Suprapubic skin (tissue), 4 donors: ENCODE measurements around the gene USP14. TPM values are rescaled to one million over a fixed set of nuclear protein-coding genes. Genes with fewer than 3 reads are reported as not detected.
"Not testable (repeated sequence)": the region's sequence is repeated elsewhere in the genome, so short reads cannot be mapped to it uniquely, and the experiment has no call there.

Experiments
- DNase-seq, 2 donors: peaks; one replicate each; pipeline ENCODE4 v3.0.0-alpha.2; 2019; ENCODE audit warnings: low spot score in 2 of 2
- H3K27ac ChIP-seq: fragments of 200-600 bp; sonication (generic); one replicate; pipeline ENCODE4 v1.5.1; 2019
- H3K27me3 ChIP-seq: fragments of 200-600 bp; sonication (generic); one replicate; pipeline ENCODE4 v1.5.1; 2019
- H3K36me3 ChIP-seq: fragments of 200-600 bp; sonication (generic); one replicate; pipeline ENCODE4 v1.5.1; 2019
- H3K4me1 ChIP-seq: fragments of 200-600 bp; sonication (generic); one replicate; pipeline ENCODE4 v1.5.1; 2019
- H3K4me3 ChIP-seq: fragments of 200-600 bp; sonication (generic); one replicate; pipeline ENCODE4 v1.5.1; 2019; ENCODE audit warnings: mild to moderate bottlenecking
- H3K9me3 ChIP-seq: fragments of 200-600 bp; sonication (generic); one replicate; pipeline ENCODE4 v1.5.1; 2019
- EP300 ChIP-seq: sonication (generic); formaldehyde crosslinking; IDR thresholded peaks from one replicate; pipeline ENCODE4 v1.6.1; 2017; ENCODE audit warnings: antibody characterized with exemption
- POLR2A ChIP-seq, 2 donors: fragments of 450-650 bp; IDR thresholded peaks; one replicate each; pipeline ENCODE4 v1.6.1; 2017; ENCODE audit warnings: antibody characterized with exemption in 2 of 2, mild to moderate bottlenecking in 2 of 2, moderate library complexity in 2 of 2
- POLR2AphosphoS5 ChIP-seq, 3 donors: sonication (generic); formaldehyde crosslinking; IDR thresholded peaks; one replicate each; pipeline ENCODE4 v1.6.1; 2017; ENCODE audit warnings: antibody characterized with exemption in 3 of 3
- WGBS: methylation state at CpG from one replicate; pipeline ENCODE4 v1.1.5; 2018; 5-methylcytosine and 5-hydroxymethylcytosine counted together
- total RNA-seq, 4 donors: library from RNA; depleted of rRNA; stranded (reverse); fragments of >200 nt; gene quantifications; one replicate each; pipeline ENCODE4 v1.1.0, GENCODE V29; 2016
- TF ChIP-seq, protein P1 (sequence below), 2 donors: fragments of 200-600 bp in 1 of 2; fragments of 450-650 bp in 1 of 2; sonication (generic) in 1 of 2; IDR thresholded peaks; one replicate each; pipeline ENCODE4 v1.5.1; 2016 to 2019; ENCODE audit warnings: antibody characterized with exemption in 2 of 2, mild to moderate bottlenecking in 1 of 2, moderate library complexity in 1 of 2

Gene USP14
- total RNA-seq: 10 to 100 TPM; 19.7 to 31.4 (median 27.9) TPM

DNA sequence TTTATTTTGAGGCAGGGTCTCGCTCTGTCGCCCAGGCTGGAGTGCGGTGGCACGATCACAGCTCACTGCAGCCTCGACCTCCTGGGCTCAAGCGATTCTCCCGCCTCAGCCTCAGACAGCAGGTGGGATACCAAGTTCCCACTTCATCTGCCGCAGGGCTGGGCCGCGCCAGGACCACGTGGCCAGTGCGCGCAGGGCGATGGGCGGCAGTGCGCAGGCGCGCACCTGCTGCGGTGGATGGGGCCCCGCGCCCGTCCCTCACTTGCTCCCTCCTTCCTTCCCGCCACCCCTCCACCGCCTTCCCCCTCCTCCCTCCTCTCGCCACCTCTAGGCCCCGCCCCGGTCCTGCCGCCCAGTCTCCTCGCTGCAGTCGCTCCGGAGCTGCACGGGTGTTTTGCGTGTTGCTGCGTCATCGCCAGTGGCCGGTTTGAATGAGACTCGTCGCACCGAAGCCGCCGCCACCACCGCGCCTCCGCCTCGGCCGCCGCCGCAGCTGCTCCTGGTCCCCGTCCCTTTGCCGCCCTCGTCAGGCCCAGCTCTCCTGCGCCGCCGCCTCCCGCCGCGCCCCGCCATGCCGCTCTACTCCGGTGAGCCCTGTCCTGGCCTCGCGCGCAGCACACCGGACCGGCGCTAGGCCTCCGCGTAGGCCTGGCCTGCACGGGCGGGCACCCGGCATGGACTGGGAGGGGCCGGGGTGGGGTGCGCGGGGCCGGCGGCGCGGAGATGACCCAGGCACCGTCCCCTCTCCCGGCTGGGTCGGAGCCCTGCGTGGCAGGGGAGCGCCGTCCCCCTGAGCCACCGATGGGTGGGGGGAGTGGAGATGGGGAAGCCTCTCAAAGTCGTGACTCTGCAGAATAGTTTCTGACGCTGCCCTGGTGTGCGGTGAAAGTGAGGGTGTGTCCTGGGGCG lies at the start of gene USP14:
Gene USP14, plus strand, starts transcription at position 430 of the 909 bp plus-strand sequence. Its CDS starts 142 bp downstream, at position 572.
- Histone ChIP-seq H3K27ac (peak within 1 kb of the TSS; percentile 91), H3K36me3 (no peaks in the 10 kb centered on the region), H3K4me3 (peak within 1 kb of the TSS; percentile 97), H3K4me1 (peaks cover 25% of the 10 kb centered on the region), H3K9me3 (no peaks in the 10 kb centered on the region), H3K27me3 (no peaks in the 10 kb centered on the region)
- DNase-seq: peak; percentile 96 to 97
- TF ChIP-seq POLR2AphosphoS5 (IDR thresholded peaks at IDR 0.05): peak in 1 of 3 donors; percentile 55
- TF ChIP-seq EP300: no peak
- peak in 1 of 2 donors; percentile 33 for TF ChIP-seq POLR2A (IDR thresholded peaks at IDR 0.05)
- WGBS: 2% methylated on average over 29 of the region's 89 CpGs

DNA sequence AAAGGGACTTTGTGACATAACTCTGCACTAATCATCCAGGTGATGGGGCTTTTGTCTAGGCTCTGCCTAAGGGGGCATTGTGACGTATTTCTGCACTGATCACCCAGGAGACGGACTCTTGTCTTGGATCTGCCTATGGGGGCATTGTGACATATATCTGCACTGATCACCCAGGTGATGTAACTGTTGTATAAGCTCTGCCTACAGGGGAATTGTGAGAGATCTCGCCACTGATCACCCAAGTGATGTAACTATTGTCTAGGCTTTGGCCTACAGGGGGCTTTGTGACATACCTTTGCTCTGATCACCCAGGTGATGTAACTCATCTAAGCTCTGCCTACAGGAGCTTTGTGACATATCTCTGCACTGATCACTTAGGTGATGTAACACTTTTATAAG lies 49.7 kb upstream of the USP14 start:
- not testable (repeated sequence) for DNase-seq, H3K36me3 ChIP-seq, H3K9me3 ChIP-seq, H3K4me3 ChIP-seq, H3K4me1 ChIP-seq, H3K27ac ChIP-seq, H3K27me3 ChIP-seq
- WGBS: 48% methylated on average over 3 of the region's 3 CpGs

DNA sequence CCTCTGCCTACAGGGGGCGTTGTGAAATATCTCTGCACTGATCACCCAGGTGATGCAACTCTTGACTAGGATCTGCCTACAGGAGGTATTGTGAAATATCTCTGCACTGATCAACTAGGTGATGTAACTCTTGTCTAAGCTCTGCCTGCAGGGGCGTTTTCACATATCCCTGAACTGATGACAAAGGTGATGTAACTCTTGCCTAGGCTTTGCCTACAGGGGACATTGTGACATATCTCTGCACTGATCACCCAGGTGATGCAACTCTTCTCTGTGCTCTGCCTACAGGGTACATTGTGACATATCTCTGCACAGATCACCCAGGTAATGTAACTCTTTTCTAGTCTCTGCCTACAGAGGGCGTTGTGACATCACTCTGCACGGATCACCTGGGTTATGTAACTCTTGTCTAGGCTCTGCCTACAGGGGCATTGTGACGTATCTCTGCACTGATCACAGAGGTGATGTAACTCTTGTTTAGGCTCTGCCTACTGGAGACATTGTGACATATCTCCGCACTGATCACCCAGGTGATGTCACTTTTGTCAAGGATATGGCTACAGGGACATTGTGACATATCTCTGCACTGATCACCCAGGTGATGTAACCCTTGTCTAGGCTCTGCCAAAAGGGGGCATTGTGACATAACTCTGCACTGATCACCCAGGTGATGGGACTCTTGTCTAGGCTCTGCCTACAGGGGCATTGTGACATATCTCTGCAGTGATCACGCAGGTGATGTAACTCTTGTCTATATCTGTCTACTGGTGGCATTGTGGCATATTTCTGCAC lies 49.0 kb upstream of the USP14 start:
- not testable (repeated sequence) for H3K27me3 ChIP-seq, H3K27ac ChIP-seq, H3K4me1 ChIP-seq, H3K36me3 ChIP-seq, H3K9me3 ChIP-seq, H3K4me3 ChIP-seq
- WGBS: 32% methylated on average over 7 of the region's 7 CpGs
- DNase-seq: peak; percentile 78 to 89

DNA sequence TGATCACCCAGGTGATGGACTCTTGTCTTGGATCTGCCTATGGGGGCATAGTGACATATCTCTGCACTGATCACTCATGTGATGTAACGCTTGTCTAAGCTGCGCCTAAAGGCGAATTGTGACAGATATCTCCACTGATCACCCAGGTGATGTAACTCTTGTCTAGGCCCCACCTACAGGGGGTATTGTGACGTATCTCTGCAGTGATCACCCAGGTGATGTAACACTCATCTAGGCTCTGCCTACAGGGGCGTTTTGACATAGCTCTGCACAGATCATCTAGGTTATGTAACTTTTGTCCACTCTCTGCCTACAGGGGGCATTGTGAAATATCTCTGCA lies 48.5 kb upstream of the USP14 start:
- not testable (repeated sequence) for H3K4me1 ChIP-seq, H3K27ac ChIP-seq, H3K27me3 ChIP-seq, DNase-seq, H3K36me3 ChIP-seq, H3K4me3 ChIP-seq, H3K9me3 ChIP-seq
- 47% methylated on average over 5 of the region's 5 CpGs for WGBS

DNA sequence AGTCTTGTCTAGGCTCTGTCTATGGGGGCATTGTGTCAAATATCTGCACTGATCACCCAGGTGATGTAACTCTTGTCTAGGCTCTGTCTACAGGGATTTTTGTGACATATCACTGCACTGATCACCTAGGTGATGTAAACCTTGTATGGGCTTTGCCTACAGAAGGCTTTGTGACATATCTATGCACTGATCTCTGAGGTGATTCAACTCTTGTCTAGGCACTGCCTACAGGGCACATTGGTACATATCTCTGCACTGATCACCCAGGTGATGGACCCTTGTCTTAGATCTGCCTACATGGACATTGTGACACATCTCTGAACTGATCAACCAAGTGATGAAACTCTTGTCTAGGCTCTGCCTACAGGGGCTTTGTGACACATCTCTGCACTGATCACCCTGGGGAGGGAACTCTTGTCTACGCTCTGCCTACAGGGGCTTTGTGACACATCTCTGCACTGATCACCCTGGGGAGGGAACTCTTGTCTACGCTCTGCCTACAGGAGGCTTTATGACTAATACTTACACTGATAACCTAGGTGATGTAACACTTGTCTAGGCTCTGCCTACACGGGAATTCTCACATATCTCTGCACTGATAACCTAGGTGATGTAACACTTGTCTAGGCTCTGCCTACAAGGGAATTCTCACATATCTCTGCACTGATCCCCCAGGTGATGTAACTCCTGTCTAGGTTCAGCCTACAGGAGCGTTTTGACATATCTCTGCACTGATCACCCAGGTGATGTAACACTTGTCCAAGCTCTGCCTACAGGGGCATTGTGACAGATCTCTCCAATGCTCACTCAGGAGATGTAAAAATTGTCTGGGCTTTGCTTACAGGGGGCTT lies 47.8 kb upstream of the USP14 start:
- H3K36me3 ChIP-seq, H3K9me3 ChIP-seq, DNase-seq, H3K4me3 ChIP-seq, H3K27ac ChIP-seq, H3K4me1 ChIP-seq, H3K27me3 ChIP-seq: not testable (repeated sequence)
- 37% methylated on average over 4 of the region's 4 CpGs for WGBS

DNA sequence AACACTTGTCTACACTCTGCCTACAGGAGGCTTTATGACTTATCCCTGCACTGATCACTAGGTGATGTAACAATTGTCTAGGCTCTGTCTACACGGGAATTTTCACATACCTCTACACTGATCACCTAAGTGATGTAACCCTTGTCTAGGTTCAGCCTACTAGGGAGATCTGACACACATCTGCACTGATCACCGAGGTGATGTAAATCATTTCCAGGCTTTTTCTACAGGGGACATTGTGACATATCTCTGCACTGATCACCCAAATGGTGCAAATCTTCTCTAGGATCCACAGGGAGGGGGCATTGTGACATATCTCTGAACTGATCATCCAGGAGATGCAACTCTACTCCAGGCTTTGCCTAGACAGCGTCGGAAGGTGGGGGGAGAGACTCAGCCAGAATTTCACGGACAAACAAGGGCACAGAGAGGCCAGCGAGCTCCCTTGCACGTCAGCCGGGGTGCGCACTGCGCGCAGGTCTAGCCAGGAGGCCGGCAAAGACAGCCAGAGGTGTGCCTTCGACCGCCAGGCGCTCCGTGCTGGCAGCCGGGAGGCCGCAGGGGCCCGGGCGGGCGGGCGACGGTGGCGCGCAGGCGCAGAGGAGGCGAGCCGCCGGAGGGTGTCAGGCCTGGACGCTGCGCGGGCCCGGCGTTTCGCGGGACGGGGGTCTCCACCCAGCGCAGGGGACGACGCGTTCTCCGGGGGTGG lies 46.9 kb upstream of the USP14 start:
- Histone ChIP-seq H3K4me3 (peak overlapping the region; percentile 49), H3K9me3 (no peaks in the 10 kb centered on the region), H3K27me3 (no peaks in the 10 kb centered on the region), H3K36me3 (no peaks in the 10 kb centered on the region), H3K4me1 (peaks cover 5% of the 10 kb centered on the region), H3K27ac (peak overlapping the region; percentile 81)
- DNase-seq: no peak
- TF ChIP-seq POLR2AphosphoS5 (IDR thresholded peaks at IDR 0.05) (no peak), EP300 (no peak), POLR2A (IDR thresholded peaks at IDR 0.05) (no peak)
- TF ChIP-seq, protein P1, sequence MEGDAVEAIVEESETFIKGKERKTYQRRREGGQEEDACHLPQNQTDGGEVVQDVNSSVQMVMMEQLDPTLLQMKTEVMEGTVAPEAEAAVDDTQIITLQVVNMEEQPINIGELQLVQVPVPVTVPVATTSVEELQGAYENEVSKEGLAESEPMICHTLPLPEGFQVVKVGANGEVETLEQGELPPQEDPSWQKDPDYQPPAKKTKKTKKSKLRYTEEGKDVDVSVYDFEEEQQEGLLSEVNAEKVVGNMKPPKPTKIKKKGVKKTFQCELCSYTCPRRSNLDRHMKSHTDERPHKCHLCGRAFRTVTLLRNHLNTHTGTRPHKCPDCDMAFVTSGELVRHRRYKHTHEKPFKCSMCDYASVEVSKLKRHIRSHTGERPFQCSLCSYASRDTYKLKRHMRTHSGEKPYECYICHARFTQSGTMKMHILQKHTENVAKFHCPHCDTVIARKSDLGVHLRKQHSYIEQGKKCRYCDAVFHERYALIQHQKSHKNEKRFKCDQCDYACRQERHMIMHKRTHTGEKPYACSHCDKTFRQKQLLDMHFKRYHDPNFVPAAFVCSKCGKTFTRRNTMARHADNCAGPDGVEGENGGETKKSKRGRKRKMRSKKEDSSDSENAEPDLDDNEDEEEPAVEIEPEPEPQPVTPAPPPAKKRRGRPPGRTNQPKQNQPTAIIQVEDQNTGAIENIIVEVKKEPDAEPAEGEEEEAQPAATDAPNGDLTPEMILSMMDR (IDR thresholded peaks at IDR 0.05): no peak
- 17% methylated on average over 39 of the region's 42 CpGs for WGBS

DNA sequence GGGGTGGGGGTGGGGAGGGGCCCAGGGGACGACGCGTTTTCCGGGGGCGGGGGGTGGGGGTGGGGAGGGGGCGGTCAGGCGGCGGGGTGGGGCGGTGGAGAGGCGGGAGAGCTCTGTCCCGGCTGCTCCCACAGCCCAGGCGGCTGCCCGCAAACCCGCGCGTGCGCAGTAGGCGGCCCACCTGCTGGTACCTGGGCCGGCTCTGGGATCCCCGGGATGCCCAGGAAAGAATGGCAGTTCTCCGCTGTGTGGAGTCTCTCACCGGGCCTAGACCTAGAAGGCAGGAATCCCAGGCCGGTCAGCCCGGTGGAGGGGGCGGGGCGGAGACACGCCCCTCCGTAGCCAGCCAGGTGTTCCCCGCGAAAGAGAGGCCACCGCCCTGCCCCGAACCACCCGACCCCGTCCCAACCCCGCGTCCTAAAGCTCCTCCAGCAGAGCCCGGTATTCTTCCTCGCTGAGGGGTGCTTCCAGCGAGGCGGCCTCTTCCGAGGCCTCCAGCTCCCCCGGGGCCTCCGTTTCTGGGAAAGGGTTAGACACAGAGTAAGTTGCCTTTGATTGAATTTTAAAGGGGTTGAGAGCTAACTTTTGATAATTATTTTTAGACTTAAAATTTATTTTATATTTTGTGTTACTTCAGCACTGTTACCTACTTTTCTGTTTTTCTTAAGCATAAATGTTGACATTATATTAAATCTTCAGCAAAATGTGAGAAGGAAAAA lies 46.2 kb upstream of the USP14 start:
- DNase-seq: peak; percentile 88 to 95
- Histone ChIP-seq H3K4me3 (peak overlapping the region; percentile 49), H3K27ac (peak overlapping the region; percentile 81)
- H3K9me3 ChIP-seq, H3K36me3 ChIP-seq, H3K4me1 ChIP-seq, H3K27me3 ChIP-seq: not testable (repeated sequence)
- WGBS: 35% methylated on average over 28 of the region's 43 CpGs

DNA sequence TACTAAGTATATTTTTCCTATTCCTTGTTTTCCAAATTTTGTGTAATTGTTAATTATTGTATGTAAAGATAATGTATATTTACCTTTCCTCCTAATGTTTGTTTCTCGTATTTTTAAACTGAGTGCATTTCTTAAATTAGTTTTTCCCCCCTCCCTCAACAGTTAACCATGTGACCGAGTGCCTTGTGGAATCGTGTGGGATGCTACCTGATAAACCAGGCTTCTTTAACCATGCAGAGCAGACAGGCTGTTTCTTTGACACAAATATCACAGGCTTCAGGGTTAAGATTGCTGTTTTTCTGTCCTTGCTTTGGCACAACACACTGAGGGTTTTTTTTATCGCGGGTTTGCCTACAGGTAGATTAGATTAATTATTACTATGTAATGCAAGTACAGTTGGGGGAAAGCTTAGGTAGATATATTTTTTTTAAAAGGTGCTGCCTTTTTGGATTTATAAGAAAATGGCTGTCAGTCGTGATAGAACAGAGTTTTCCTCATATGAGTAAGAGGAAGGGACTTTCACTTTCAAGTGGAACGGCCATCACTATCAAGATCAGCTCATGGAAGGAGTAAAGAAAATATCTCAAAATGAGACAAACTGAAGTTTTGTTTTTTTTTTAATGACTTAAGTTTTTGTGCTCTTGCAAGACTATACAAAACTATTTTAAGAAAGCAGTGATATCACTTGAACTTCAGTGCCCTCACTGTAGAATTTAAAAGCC lies 37.7 kb upstream of the USP14 start:
- H3K36me3 ChIP-seq, H3K27me3 ChIP-seq, DNase-seq, H3K27ac ChIP-seq, H3K4me1 ChIP-seq, H3K4me3 ChIP-seq, H3K9me3 ChIP-seq: not testable (repeated sequence)
- 74% methylated on average over 7 of the region's 7 CpGs for WGBS
